WERI-Rb-1 (cell line): ENCODE results near the gene KDM4B.
A peak's percentile ranks its signal among the peaks of the same experiment; 100 is the strongest.

Experiments used
- DNase-seq: peaks from one replicate; pipeline ENCODE4 v3.0.0-alpha.2; 2020
- H3K27ac ChIP-seq: fragments of 250-450 bp; sonication (Bioruptor Pico); 2 replicates; pipeline ENCODE4 v1.5.1; 2020; ENCODE audit warnings: mild to moderate bottlenecking, moderate library complexity
- H3K27me3 ChIP-seq: fragments of 250-450 bp; sonication (Bioruptor Pico); 2 replicates; pipeline ENCODE4 v1.5.1; 2021; ENCODE audit warnings: mild to moderate bottlenecking, low read depth, moderate library complexity; ENCODE audit not compliant: insufficient read depth, severe bottlenecking
- H3K36me3 ChIP-seq: fragments of 250-450 bp; sonication (Bioruptor Pico); 2 replicates; pipeline ENCODE4 v1.5.1; 2020; ENCODE audit warnings: mild to moderate bottlenecking, moderate library complexity
- H3K4me3 ChIP-seq: 2 replicates; pipeline ENCODE4 v1.5.1; 2011; ENCODE audit warnings: low read depth, mild to moderate bottlenecking, control low read depth, low read length
- H3K9me3 ChIP-seq: fragments of 250-450 bp; sonication (Bioruptor Pico); 2 replicates; pipeline ENCODE4 v1.5.1; 2021; ENCODE audit warnings: mild to moderate bottlenecking, moderate library complexity; ENCODE audit not compliant: severe bottlenecking
- CTCF ChIP-seq: IDR thresholded peaks from 2 replicates; pipeline ENCODE4 v1.5.1; 2011; ENCODE audit warnings: low read depth, mild to moderate bottlenecking, control low read depth, inconsistent platforms, low read length

Gene KDM4B

GRCh38 chr19:5152013-5152763 is 183.3 kb downstream of the KDM4B start:
- DNase-seq: no peak
- no peak for TF ChIP-seq CTCF
- peaks cover 4% of the 10 kb centered on the region for H3K36me3 ChIP-seq

GRCh38 chr19:5152767-5153532 is 184.0 kb downstream of the KDM4B start:
- Histone ChIP-seq H3K27me3 (no peaks in the 10 kb centered on the region), H3K27ac (no peak overlapping the region), H3K36me3 (peaks cover 3% of the 10 kb centered on the region; the same call in 1 of the 2 replicates), H3K9me3 (peaks cover under 1% of the 10 kb centered on the region), H3K4me3 (no peak overlapping the region)
- DNase-seq: no peak
- no peak for TF ChIP-seq CTCF

More at GRCh38 chr19:5152013-5152763, 183.3 kb downstream of the KDM4B start:
- H3K4me3 ChIP-seq: no peak overlapping the region
- H3K9me3 ChIP-seq: no peaks in the 10 kb centered on the region
- H3K27ac ChIP-seq: no peak overlapping the region
- no peaks in the 10 kb centered on the region for H3K27me3 ChIP-seq

GRCh38 chr19:5153601-5154128 is 184.8 kb downstream of the KDM4B start:
- H3K27me3 ChIP-seq: no peaks in the 10 kb centered on the region
- no peak overlapping the region for H3K4me3 ChIP-seq
- no peak for TF ChIP-seq CTCF
- H3K36me3 ChIP-seq: peaks cover 2% of the 10 kb centered on the region; the same call in 1 of the 2 replicates
- H3K9me3 ChIP-seq: peaks cover 8% of the 10 kb centered on the region
- H3K27ac ChIP-seq: no peak overlapping the region
- no peak for DNase-seq

- peak; percentile 71 for DNase-seq
Observed at GRCh38 chr19:5154129-5154798, 185.4 kb downstream of the KDM4B start.

More at GRCh38 chr19:5154129-5154798, 185.4 kb downstream of the KDM4B start:
- no peak overlapping the region for H3K4me3 ChIP-seq
- peaks cover 14% of the 10 kb centered on the region for H3K9me3 ChIP-seq
- H3K27me3 ChIP-seq: no peaks in the 10 kb centered on the region
- H3K36me3 ChIP-seq: no peaks in the 10 kb centered on the region; the same call in 1 of the 2 replicates
- peak; percentile 79 for TF ChIP-seq CTCF
- H3K27ac ChIP-seq: no peak overlapping the region
